IMR-90 (cell line): ENCODE measurements around the gene ZBTB40. TPM values are rescaled to one million over a fixed set of nuclear protein-coding genes. Genes with fewer than 3 reads are reported as not detected.

ENCODE experiments used
- ATAC-seq: fragments of 200-7000 bp; cut with Tn5 transposase; 2 replicates; pipeline ENCODE4 v1.9.1; 2020; ENCODE audit warnings: low read depth, mild to moderate bottlenecking, moderate library complexity
- BruUV-seq: library from RNA; stranded (reverse); fragments of 400-500 nt; replicated peaks from 2 replicates; lab custom pipeline; 2021; lab: Mats Ljungman, UMichigan
- CTCF ChIA-PET: fragments of 300-600 bp; formaldehyde crosslinking; extraction: SDS; loops from one replicate; lab custom pipeline; 2021; ENCODE audit warnings: antibody characterized with exemption; lab: Yijun Ruan, JAX
- POLR2A ChIA-PET: fragments of 300-600 bp; sonication (Branson Sonifier 250); formaldehyde crosslinking; loops from one replicate; lab custom pipeline; 2022; ENCODE audit warnings: antibody characterized with exemption; ENCODE audit not compliant: unreplicated experiment; lab: Charles Lee
- DNase-seq: peaks from one replicate; pipeline ENCODE4 v3.0.0; 2013
- H2AFZ ChIP-seq: replicated peaks from 2 replicates; pipeline ENCODE3; 2013; ENCODE audit warnings: low read length, mild to moderate bottlenecking; ENCODE audit not compliant: poor library complexity
- H2AK5ac ChIP-seq: 2 replicates; pipeline ENCODE4 v1.6.1; 2013; ENCODE audit warnings: low read depth, low read length, inconsistent platforms
- H2AK9ac ChIP-seq: replicated peaks from 2 replicates; pipeline ENCODE3; 2013; ENCODE audit warnings: mild to moderate bottlenecking, low read depth, low read length, moderate library complexity; ENCODE audit not compliant: poor library complexity
- H2BK120ac ChIP-seq: 2 replicates; pipeline ENCODE4 v1.6.1; 2013; ENCODE audit warnings: low read depth, low read length, inconsistent platforms
- H2BK15ac ChIP-seq: 3 replicates; pipeline ENCODE4 v1.6.1; 2013; ENCODE audit warnings: low read depth, low read length, inconsistent platforms
- H2BK20ac ChIP-seq: 2 replicates; pipeline ENCODE4 v1.6.1; 2013; ENCODE audit warnings: low read depth, mild to moderate bottlenecking, inconsistent platforms, low read length, moderate library complexity
- H2BK5ac ChIP-seq: 2 replicates; pipeline ENCODE4 v1.6.1; 2013; ENCODE audit warnings: mild to moderate bottlenecking, low read depth, low read length, inconsistent platforms; ENCODE audit not compliant: poor library complexity, severe bottlenecking
- H3K14ac ChIP-seq: replicated peaks from 2 replicates; pipeline ENCODE4 v1.6.1; 2013; ENCODE audit warnings: low read depth, low read length, inconsistent platforms
- H3K18ac ChIP-seq: 2 replicates; pipeline ENCODE4 v1.6.1; 2013; ENCODE audit warnings: low read depth, low read length, control low read depth
- H3K23ac ChIP-seq: 2 replicates; pipeline ENCODE4 v1.6.1; 2013; ENCODE audit warnings: low read depth, low read length, inconsistent platforms
- H3K27ac ChIP-seq: 2 replicates; pipeline ENCODE4 v1.5.1; 2013; ENCODE audit warnings: mild to moderate bottlenecking, control low read depth, low read length; ENCODE audit not compliant: insufficient read depth
- H3K27me3 ChIP-seq: 2 replicates; pipeline ENCODE4 v1.6.1; 2013; ENCODE audit warnings: low read length; ENCODE audit not compliant: control insufficient read depth, insufficient read depth
- H3K36me3 ChIP-seq: 2 replicates; pipeline ENCODE4 v1.6.1; 2013; ENCODE audit warnings: low read length, mixed read lengths; ENCODE audit not compliant: control insufficient read depth, insufficient read depth
- H3K4ac ChIP-seq: 2 replicates; pipeline ENCODE4 v1.6.1; 2013; ENCODE audit warnings: low read depth, low read length, inconsistent platforms
- H3K4me1 ChIP-seq: 2 replicates; pipeline ENCODE4 v1.6.1; 2013; ENCODE audit warnings: low read length, mixed read lengths; ENCODE audit not compliant: control insufficient read depth, insufficient read depth
- H3K4me2 ChIP-seq: 2 replicates; pipeline ENCODE4 v1.6.1; 2013; ENCODE audit warnings: low read depth, mild to moderate bottlenecking, control low read depth, low read length, moderate library complexity
- H3K4me3 ChIP-seq: 2 replicates; pipeline ENCODE4 v1.5.1; 2013; ENCODE audit warnings: low read depth, mild to moderate bottlenecking, control low read depth, low read length, moderate library complexity; ENCODE audit not compliant: insufficient read depth
- H3K56ac ChIP-seq: 2 replicates; pipeline ENCODE4 v1.6.1; 2013; ENCODE audit warnings: low read length, inconsistent platforms; ENCODE audit not compliant: insufficient read depth; ENCODE audit errors: extremely low read depth
- H3K79me1 ChIP-seq, 2 experiments: 2 replicates each; pipeline ENCODE4 v1.6.1; 2013; ENCODE audit warnings: low read length in 2 of 2, inconsistent platforms in 1 of 2, low read depth in 1 of 2
- H3K9ac ChIP-seq: 2 replicates; pipeline ENCODE4 v1.6.1; 2013; ENCODE audit warnings: low read depth, low read length, control low read depth
- H3K9me1 ChIP-seq: 2 replicates; pipeline ENCODE4 v1.6.1; 2013; ENCODE audit warnings: low read length, inconsistent platforms; ENCODE audit not compliant: insufficient read depth
- H3K9me3 ChIP-seq: 2 replicates; pipeline ENCODE4 v1.6.1; 2013; ENCODE audit warnings: low read length; ENCODE audit not compliant: control insufficient read depth, insufficient read depth
- H4K20me1 ChIP-seq: 2 replicates; pipeline ENCODE4 v1.6.1; 2013; ENCODE audit warnings: low read length, inconsistent platforms; ENCODE audit not compliant: insufficient read depth
- H4K5ac ChIP-seq: 2 replicates; pipeline ENCODE4 v1.6.1; 2013; ENCODE audit warnings: mild to moderate bottlenecking, low read depth, low read length, control low read depth
- H4K8ac ChIP-seq, 2 experiments: 2 replicates each; pipeline ENCODE4 v1.6.1; 2013; ENCODE audit warnings: low read depth in 2 of 2, low read length in 2 of 2, control low read depth in 1 of 2, inconsistent platforms in 1 of 2
- H4K91ac ChIP-seq: 2 replicates; pipeline ENCODE4 v1.6.1; 2013; ENCODE audit warnings: low read depth, low read length, inconsistent platforms; ENCODE audit not compliant: insufficient read depth
- FOS ChIP-seq: fragments of 150-350 bp; IDR thresholded peaks from 2 replicates; pipeline ENCODE4 v1.6.1; 2016; ENCODE audit warnings: low read depth, low read length
- RCOR1 ChIP-seq: IDR thresholded peaks from 2 replicates; pipeline ENCODE4 v1.6.1; 2012; ENCODE audit warnings: mild to moderate bottlenecking, low read length, improper control_type of control experiment; ENCODE audit not compliant: insufficient replicate concordance
- RFX5 ChIP-seq: IDR thresholded peaks from 2 replicates; pipeline ENCODE4 v1.8.0; 2012; ENCODE audit warnings: low read depth, mild to moderate bottlenecking, low read length, moderate library complexity
- WGBS, 2 experiments: methylation state at CpG; one replicate each; pipeline versions ENCODE4 v1.1.5 to v1.1.7; 2013; ENCODE audit warnings: missing lambda C conversion rate in 2 of 2; ENCODE audit not compliant: insufficient read length in 1 of 2; ENCODE audit errors: extremely low coverage in 2 of 2; 5-methylcytosine and 5-hydroxymethylcytosine counted together
- dilution Hi-C: fragments of 300-500 bp; cut with HindIII; formaldehyde crosslinking; loops from one replicate; pipeline ENCODE4 v1.14.3; 2018; ENCODE audit warnings: low sequenced_read_pairs; ENCODE audit not compliant: unreplicated experiment
- in situ Hi-C: fragments of 300-500 bp; cut with MboI; formaldehyde crosslinking; loops from 3 replicates; pipeline ENCODE4 v1.14.3; 2019; ENCODE audit warnings: low sequenced_read_pairs, inconsistent platforms, mixed read lengths
- intact Hi-C: fragments of 100-400 bp; cut with micrococcal nuclease; formaldehyde crosslinking; loops from 2 replicates; pipeline ENCODE4 v1.10.0; 2022
- polyA plus RNA-seq, 3 experiments: library from polyadenylated mRNA; depleted of rRNA; stranded (reverse); fragments of >200 nt; gene quantifications; 2 replicates each; pipeline ENCODE4 v1.2.3, GENCODE V29; 2012; ENCODE audit warnings: low replicate concordance in 1 of 3
- total RNA-seq: library from RNA; depleted of rRNA; stranded (reverse); fragments of >200 nt; gene quantifications from 2 replicates; pipeline ENCODE4 v1.2.3, GENCODE V29; 2012
- TF ChIP-seq, protein P1 (sequence below): fragments of 150-350 bp; IDR thresholded peaks from 2 replicates; pipeline ENCODE4 v1.6.1; 2016; ENCODE audit warnings: low read depth, mild to moderate bottlenecking, low read length, moderate library complexity, borderline replicate concordance
- TF ChIP-seq, protein P2 (sequence below): conservative IDR thresholded peaks from 2 replicates; pipeline ENCODE4 v1.5.1; 2012; ENCODE audit warnings: mild to moderate bottlenecking, low read depth, low read length, improper control_type of control experiment
- TF ChIP-seq, protein P3 (sequence below): fragments of 150-350 bp; IDR thresholded peaks from 2 replicates; pipeline ENCODE4 v1.6.1; 2017; ENCODE audit warnings: mild to moderate bottlenecking, antibody characterized with exemption, low read length, low read depth

Gene ZBTB40
- total and polyA plus RNA-seq, 2 of the 4 experiments (the other 2 are of a cell fraction) = 6.0 to 9.7 TPM

DNA sequence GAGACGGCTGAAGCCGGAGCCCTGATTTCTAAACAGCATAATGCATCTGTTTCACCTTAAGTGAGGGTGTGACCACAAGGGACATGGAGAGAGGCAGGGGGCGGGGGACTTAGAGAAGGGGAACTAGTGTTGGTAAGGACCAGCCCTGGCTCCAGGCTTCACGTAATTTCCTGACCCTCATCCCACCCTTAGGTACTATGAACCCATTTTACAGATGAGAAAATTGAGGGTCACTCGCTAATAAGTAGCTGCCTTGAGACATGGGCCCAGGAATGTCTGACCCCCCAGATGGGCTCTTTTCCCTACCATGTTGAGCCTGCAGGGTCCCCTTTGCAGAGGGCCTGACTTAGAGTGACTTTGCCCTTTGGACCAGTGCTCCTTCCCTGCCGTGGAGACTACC is 116.3 kb downstream of the ZBTB40 start:
- no TSS peak for BruUV-seq
- ChIA-PET POLR2A (no interaction called here), CTCF (no interaction called here)
- dilution Hi-C loops = no loop called here
- Histone ChIP-seq H3K27ac (no peak overlapping the region), H3K23ac (no peak overlapping the region), H2BK5ac (no peak overlapping the region), H3K9me1 (no peaks in the 10 kb centered on the region; the same call in 1 of the 2 replicates), H4K5ac (no peak overlapping the region), H4K91ac (no peak overlapping the region), H2AK9ac (no peak overlapping the region), H3K56ac (no peak overlapping the region), H3K9me3 (no peaks in the 10 kb centered on the region), H4K20me1 (no peaks in the 10 kb centered on the region), H3K4me1 (no peaks in the 10 kb centered on the region), H2AK5ac (no peak overlapping the region), H3K4me2 (no peak overlapping the region), H2BK15ac (no peak overlapping the region), H2BK120ac (no peak overlapping the region), H3K4me3 (no peak overlapping the region), H3K4ac (no peak overlapping the region), H3K79me1 (no peaks in the 10 kb centered on the region), H4K8ac (no peak overlapping the region), H2BK20ac (no peak overlapping the region), H3K14ac (no peak overlapping the region), H3K9ac (no peak overlapping the region), H3K18ac (no peak overlapping the region), H3K27me3 (peaks cover 76% of the 10 kb centered on the region), H3K36me3 (no peaks in the 10 kb centered on the region), H2AFZ (no peak overlapping the region)
- no peak for DNase-seq
- in situ Hi-C loops = no loop called here
- no peak for ATAC-seq
- WGBS, 2 experiments = no CpG with 5 or more reads among the region's 6 CpGs
- intact Hi-C loops = no loop called here
- TF ChIP-seq FOS = no peak
- TF ChIP-seq RFX5 = no peak
- TF ChIP-seq, protein P1, sequence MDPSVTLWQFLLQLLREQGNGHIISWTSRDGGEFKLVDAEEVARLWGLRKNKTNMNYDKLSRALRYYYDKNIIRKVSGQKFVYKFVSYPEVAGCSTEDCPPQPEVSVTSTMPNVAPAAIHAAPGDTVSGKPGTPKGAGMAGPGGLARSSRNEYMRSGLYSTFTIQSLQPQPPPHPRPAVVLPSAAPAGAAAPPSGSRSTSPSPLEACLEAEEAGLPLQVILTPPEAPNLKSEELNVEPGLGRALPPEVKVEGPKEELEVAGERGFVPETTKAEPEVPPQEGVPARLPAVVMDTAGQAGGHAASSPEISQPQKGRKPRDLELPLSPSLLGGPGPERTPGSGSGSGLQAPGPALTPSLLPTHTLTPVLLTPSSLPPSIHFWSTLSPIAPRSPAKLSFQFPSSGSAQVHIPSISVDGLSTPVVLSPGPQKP = no peak
- TF ChIP-seq, protein P2, sequence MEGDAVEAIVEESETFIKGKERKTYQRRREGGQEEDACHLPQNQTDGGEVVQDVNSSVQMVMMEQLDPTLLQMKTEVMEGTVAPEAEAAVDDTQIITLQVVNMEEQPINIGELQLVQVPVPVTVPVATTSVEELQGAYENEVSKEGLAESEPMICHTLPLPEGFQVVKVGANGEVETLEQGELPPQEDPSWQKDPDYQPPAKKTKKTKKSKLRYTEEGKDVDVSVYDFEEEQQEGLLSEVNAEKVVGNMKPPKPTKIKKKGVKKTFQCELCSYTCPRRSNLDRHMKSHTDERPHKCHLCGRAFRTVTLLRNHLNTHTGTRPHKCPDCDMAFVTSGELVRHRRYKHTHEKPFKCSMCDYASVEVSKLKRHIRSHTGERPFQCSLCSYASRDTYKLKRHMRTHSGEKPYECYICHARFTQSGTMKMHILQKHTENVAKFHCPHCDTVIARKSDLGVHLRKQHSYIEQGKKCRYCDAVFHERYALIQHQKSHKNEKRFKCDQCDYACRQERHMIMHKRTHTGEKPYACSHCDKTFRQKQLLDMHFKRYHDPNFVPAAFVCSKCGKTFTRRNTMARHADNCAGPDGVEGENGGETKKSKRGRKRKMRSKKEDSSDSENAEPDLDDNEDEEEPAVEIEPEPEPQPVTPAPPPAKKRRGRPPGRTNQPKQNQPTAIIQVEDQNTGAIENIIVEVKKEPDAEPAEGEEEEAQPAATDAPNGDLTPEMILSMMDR = no peak
- TF ChIP-seq RCOR1 = no peak
- TF ChIP-seq, protein P3, sequence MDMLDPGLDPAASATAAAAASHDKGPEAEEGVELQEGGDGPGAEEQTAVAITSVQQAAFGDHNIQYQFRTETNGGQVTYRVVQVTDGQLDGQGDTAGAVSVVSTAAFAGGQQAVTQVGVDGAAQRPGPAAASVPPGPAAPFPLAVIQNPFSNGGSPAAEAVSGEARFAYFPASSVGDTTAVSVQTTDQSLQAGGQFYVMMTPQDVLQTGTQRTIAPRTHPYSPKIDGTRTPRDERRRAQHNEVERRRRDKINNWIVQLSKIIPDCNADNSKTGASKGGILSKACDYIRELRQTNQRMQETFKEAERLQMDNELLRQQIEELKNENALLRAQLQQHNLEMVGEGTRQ = no peak
